Left ventricle myocardium inferior (tissue), 1 donor: Measurements from ENCODE around the gene PGBD5. TPM values are rescaled to one million over a fixed set of nuclear protein-coding genes. Genes with fewer than 3 reads are reported as not detected.

Source experiments
- DNase-seq: peaks from one replicate; pipeline ENCODE4 v3.0.0-alpha.2; 2020
- H3K27ac ChIP-seq: fragments of 200-600 bp; replicated peaks from 2 replicates; pipeline ENCODE4 v1.8.0; 2021
- H3K27me3 ChIP-seq: fragments of 200-600 bp; 2 replicates; pipeline ENCODE4 v1.8.0; 2021; ENCODE audit warnings: low read depth
- H3K36me3 ChIP-seq: fragments of 200-600 bp; 2 replicates; pipeline ENCODE4 v1.8.0; 2021
- H3K4me1 ChIP-seq: fragments of 200-600 bp; 2 replicates; pipeline ENCODE4 v1.8.0; 2021
- H3K4me3 ChIP-seq: fragments of 200-600 bp; 2 replicates; pipeline ENCODE4 v1.8.0; 2021; ENCODE audit warnings: mild to moderate bottlenecking, moderate library complexity
- H3K9me3 ChIP-seq: fragments of 200-600 bp; replicated peaks from 2 replicates; pipeline ENCODE4 v1.8.0; 2021
- CTCF ChIP-seq: fragments of 200-600 bp; IDR thresholded peaks from 2 replicates; pipeline ENCODE4 v1.8.0; 2021; ENCODE audit warnings: antibody characterized with exemption, mild to moderate bottlenecking, borderline replicate concordance
- intact Hi-C: fragments of 100-400 bp; cut with micrococcal nuclease; formaldehyde crosslinking; loops from one replicate; pipeline ENCODE4 v1.11.0; 2022
- total RNA-seq: library from RNA; stranded (reverse); fragmentation: NEBNext Ultra II Directional; extraction: Animal tissue kit (Norgen Biotek cat#: 25700); gene quantifications from one replicate; pipeline ENCODE4 v1.2.1, GENCODE V29; 2021
- donor health status: DM: no; HTN: yes; CAD: no; lungs with severe emphysema.

PGBD5 gene
- total RNA-seq, 1 donor from 2014 or later, result 10.6 TPM

GRCh38 chr1:230277201-230278025 lies 148.7 kb downstream of the PGBD5 start:
- no peak for TF ChIP-seq CTCF
- Histone ChIP-seq H3K4me1 (peaks cover 17% of the 10 kb centered on the region), H3K9me3 (no peaks in the 10 kb centered on the region), H3K4me3 (no peak overlapping the region), H3K27me3 (no peaks in the 10 kb centered on the region), H3K27ac (no peak overlapping the region), H3K36me3 (peaks cover 69% of the 10 kb centered on the region)
- intact Hi-C loops, result no loop called here
- no peak for DNase-seq

GRCh38 chr1:230276401-230276800 lies 149.7 kb downstream of the PGBD5 start:
- Histone ChIP-seq H3K4me1 (peaks cover 13% of the 10 kb centered on the region), H3K27me3 (no peaks in the 10 kb centered on the region), H3K36me3 (peaks cover 69% of the 10 kb centered on the region), H3K4me3 (no peak overlapping the region), H3K9me3 (no peaks in the 10 kb centered on the region), H3K27ac (no peak overlapping the region)
- no peak for TF ChIP-seq CTCF
- no peak for DNase-seq
- intact Hi-C loops, result no loop called here

GRCh38 chr1:230274254-230274653 lies 151.9 kb downstream of the PGBD5 start:
- no peak for TF ChIP-seq CTCF
- H3K4me1 ChIP-seq, result peaks cover 33% of the 10 kb centered on the region
- intact Hi-C loops, result no loop called here
- H3K9me3 ChIP-seq, result no peaks in the 10 kb centered on the region
- H3K36me3 ChIP-seq, result peaks cover 47% of the 10 kb centered on the region
- no peak for DNase-seq
- no peak overlapping the region for H3K27ac ChIP-seq
- H3K4me3 ChIP-seq, result no peak overlapping the region
- no peaks in the 10 kb centered on the region for H3K27me3 ChIP-seq

GRCh38 chr1:230273141-230273710 lies 152.9 kb downstream of the PGBD5 start:
- peaks cover 42% of the 10 kb centered on the region for H3K4me1 ChIP-seq
- TF ChIP-seq CTCF, result no peak
- H3K27ac ChIP-seq, result no peak overlapping the region
- DNase-seq, result no peak
- no peaks in the 10 kb centered on the region for H3K9me3 ChIP-seq
- H3K4me3 ChIP-seq, result no peak overlapping the region
- intact Hi-C loops, result no loop called here
- H3K27me3 ChIP-seq, result no peaks in the 10 kb centered on the region
- peaks cover 38% of the 10 kb centered on the region for H3K36me3 ChIP-seq

GRCh38 chr1:230272557-230272956 lies 153.6 kb downstream of the PGBD5 start:
- no peak for DNase-seq
- peaks cover 32% of the 10 kb centered on the region for H3K36me3 ChIP-seq
- intact Hi-C loops, result no loop called here

More at GRCh38 chr1:230272557-230272956, 153.6 kb downstream of the PGBD5 start:
- Histone ChIP-seq H3K27ac (no peak overlapping the region), H3K4me3 (no peak overlapping the region), H3K4me1 (peaks cover 40% of the 10 kb centered on the region), H3K9me3 (no peaks in the 10 kb centered on the region), H3K27me3 (no peaks in the 10 kb centered on the region)
- TF ChIP-seq CTCF, result no peak
